Measurements from ENCODE around the gene RIN2.

Gene RIN2

GRCh38 chr20:19806806-19807190 lies 48.7 kb downstream of the RIN2 start:
- in situ Hi-C loops (cut with MboI; ENCODE audit: low sequenced_read_pairs, unreplicated experiment), result no loop called here
- DNase-seq (ENCODE audit: low spot score), result no peak
- TF ChIP-seq, protein P1, sequence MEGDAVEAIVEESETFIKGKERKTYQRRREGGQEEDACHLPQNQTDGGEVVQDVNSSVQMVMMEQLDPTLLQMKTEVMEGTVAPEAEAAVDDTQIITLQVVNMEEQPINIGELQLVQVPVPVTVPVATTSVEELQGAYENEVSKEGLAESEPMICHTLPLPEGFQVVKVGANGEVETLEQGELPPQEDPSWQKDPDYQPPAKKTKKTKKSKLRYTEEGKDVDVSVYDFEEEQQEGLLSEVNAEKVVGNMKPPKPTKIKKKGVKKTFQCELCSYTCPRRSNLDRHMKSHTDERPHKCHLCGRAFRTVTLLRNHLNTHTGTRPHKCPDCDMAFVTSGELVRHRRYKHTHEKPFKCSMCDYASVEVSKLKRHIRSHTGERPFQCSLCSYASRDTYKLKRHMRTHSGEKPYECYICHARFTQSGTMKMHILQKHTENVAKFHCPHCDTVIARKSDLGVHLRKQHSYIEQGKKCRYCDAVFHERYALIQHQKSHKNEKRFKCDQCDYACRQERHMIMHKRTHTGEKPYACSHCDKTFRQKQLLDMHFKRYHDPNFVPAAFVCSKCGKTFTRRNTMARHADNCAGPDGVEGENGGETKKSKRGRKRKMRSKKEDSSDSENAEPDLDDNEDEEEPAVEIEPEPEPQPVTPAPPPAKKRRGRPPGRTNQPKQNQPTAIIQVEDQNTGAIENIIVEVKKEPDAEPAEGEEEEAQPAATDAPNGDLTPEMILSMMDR (IDR thresholded peaks at IDR 0.05; ENCODE audit: borderline replicate concordance, control extremely low read depth, extremely low read depth, insufficient read depth, missing control alignments), result no peak

- TF ChIP-seq, protein P1 (IDR thresholded peaks at IDR 0.05; ENCODE audit: borderline replicate concordance, control extremely low read depth, extremely low read depth, insufficient read depth, missing control alignments), result no peak
- DNase-seq (ENCODE audit: low spot score), result no peak
- in situ Hi-C loops (cut with MboI; ENCODE audit: low sequenced_read_pairs, unreplicated experiment), result no loop called here
Observed at GRCh38 chr20:19807191-19807945, 49.3 kb downstream of the RIN2 start.

All from GM13976 (cell line).